ENCODE results near the gene PODXL2. TPM values are rescaled to one million over a fixed set of nuclear protein-coding genes. Genes with fewer than 3 reads are reported as not detected.
"Not testable (repeated sequence)": the region's sequence is repeated elsewhere in the genome, so short reads cannot be mapped to it uniquely, and the experiment has no call there.

Gene PODXL2
- total RNA-seq, 1 experiment from 2014 or later: 5.7 TPM

GRCh38 chr3:127604546-127605165, 24.3 kb upstream of the PODXL2 start:
- H3K27me3 ChIP-seq (ENCODE audit: insufficient read depth, low read length): no peaks in the 10 kb centered on the region
- H3K4me3 ChIP-seq (replicated peaks in 1 of 2; ENCODE audit: low read depth in 1 of 2, low read length in 2 of 2): no peak overlapping the region
- H3K79me2 ChIP-seq (ENCODE audit: insufficient read depth, low read length): peaks cover 65% of the 10 kb centered on the region
- no peak overlapping the region for H3K27ac ChIP-seq (ENCODE audit: low read depth, low read length)
- ChIA-PET RAD21 (ENCODE audit: low non-redundant PET in 1 of 2, low total read pairs in 2 of 2, uncharacterized antibody in 2 of 2, unreplicated experiment in 2 of 2) (no interaction called here), POLR2A (no interaction called here), CTCF (no interaction called here)
- no peak for ATAC-seq
- no peak overlapping the region for H3K9ac ChIP-seq (ENCODE audit: low read length)
- intact Hi-C loops (cut with micrococcal nuclease): no loop called here
- H2AFZ ChIP-seq (ENCODE audit: low read depth, low read length, poor library complexity, severe bottlenecking): no peak overlapping the region
- H3K4me2 ChIP-seq (ENCODE audit: low read length): no peak overlapping the region
- no peaks in the 10 kb centered on the region for H4K20me1 ChIP-seq (ENCODE audit: insufficient read depth)
- H3K36me3 ChIP-seq (ENCODE audit: control insufficient read depth in 1 of 2, insufficient read depth in 2 of 2, low read length in 2 of 2): peaks cover 42 to 83% of the 10 kb centered on the region in 2 experiments
- DNase-seq (ENCODE audit: low read depth, low spot score): no peak
- TF ChIP-seq EGR1 (IDR thresholded peaks at IDR 0.05; ENCODE audit: low read depth): no peak
- TF ChIP-seq POLR2A (IDR thresholded peaks at IDR 0.05; ENCODE audit: borderline replicate concordance, extremely low read depth, insufficient read depth, insufficient read length): no peak
- TF ChIP-seq ZFX (IDR thresholded peaks at IDR 0.05): no peak
- BruUV-seq (replicated peaks): no TSS peak
- no peaks in the 10 kb centered on the region for H3K9me3 ChIP-seq (ENCODE audit: control insufficient read depth in 1 of 2, insufficient read depth in 1 of 2, low read depth in 1 of 2, low read length in 2 of 2)
- H3K9me2 ChIP-seq (ENCODE audit: insufficient read depth): no peaks in the 10 kb centered on the region
- H3K4me1 ChIP-seq (ENCODE audit: control insufficient read depth in 1 of 2, insufficient read depth in 2 of 2, low read length in 2 of 2): peaks cover 0 to 1% of the 10 kb centered on the region in 2 experiments; a peak in 1 of 4 replicates

- H3K4me1 ChIP-seq (ENCODE audit: control insufficient read depth in 1 of 2, insufficient read depth in 2 of 2, low read length in 2 of 2); CTCF ChIA-PET; H4K20me1 ChIP-seq (ENCODE audit: insufficient read depth); H3K9me2 ChIP-seq (ENCODE audit: insufficient read depth); DNase-seq (ENCODE audit: low read depth, low spot score); H3K9me3 ChIP-seq (ENCODE audit: control insufficient read depth in 1 of 2, insufficient read depth in 1 of 2, low read depth in 1 of 2, low read length in 2 of 2); H3K9ac ChIP-seq (ENCODE audit: low read length); H3K27ac ChIP-seq (ENCODE audit: low read depth, low read length); H3K4me3 ChIP-seq (replicated peaks in 1 of 2; ENCODE audit: low read depth in 1 of 2, low read length in 2 of 2); BruUV-seq (replicated peaks); intact Hi-C loops (cut with micrococcal nuclease); POLR2A ChIA-PET; RAD21 ChIA-PET (ENCODE audit: low non-redundant PET in 1 of 2, low total read pairs in 2 of 2, uncharacterized antibody in 2 of 2, unreplicated experiment in 2 of 2); H3K4me2 ChIP-seq (ENCODE audit: low read length); ATAC-seq; H2AFZ ChIP-seq (ENCODE audit: low read depth, low read length, poor library complexity, severe bottlenecking); H3K27me3 ChIP-seq (ENCODE audit: insufficient read depth, low read length): not testable (repeated sequence)
- H3K36me3 ChIP-seq (ENCODE audit: control insufficient read depth in 1 of 2, insufficient read depth in 2 of 2, low read length in 2 of 2): peaks cover 47 to 82% of the 10 kb centered on the region in 2 experiments
- H3K79me2 ChIP-seq (ENCODE audit: insufficient read depth, low read length): peaks cover 62% of the 10 kb centered on the region
These were observed 23.4 kb upstream of the PODXL2 start for GRCh38 chr3:127605547-127605946.
